K562 (cell line): ENCODE data around the gene CACTIN. TPM values are rescaled to one million over a fixed set of nuclear protein-coding genes. Genes with fewer than 3 reads are reported as not detected.

Experiments
- CHD1 ChIP-seq: fragments of 200-600 bp; sonication (generic); IDR thresholded peaks from one replicate; pipeline ENCODE4 v1.6.1; 2012; ENCODE audit warnings: mild to moderate bottlenecking, moderate library complexity, low read length, inconsistent platforms
- DNMT1 ChIP-seq: fragments of 450-650 bp; IDR thresholded peaks from 2 replicates; pipeline ENCODE4 v1.6.1; 2016; ENCODE audit warnings: antibody characterized with exemption, mild to moderate bottlenecking
- EP300 ChIP-seq: IDR thresholded peaks from 2 replicates; pipeline ENCODE4 v1.6.1; 2012; ENCODE audit warnings: low read length, improper control_type of control experiment
- NCOR1 ChIP-seq: fragments of 450-650 bp; IDR thresholded peaks from 2 replicates; pipeline ENCODE4 v1.6.1; 2016; ENCODE audit warnings: mild to moderate bottlenecking, moderate library complexity
- NUFIP1 ChIP-seq: fragments of 450-650 bp; IDR thresholded peaks from 2 replicates; pipeline ENCODE4 v1.6.1; 2018; ENCODE audit not compliant: partially characterized antibody
- SMARCB1 ChIP-seq: IDR thresholded peaks from 2 replicates; pipeline ENCODE4 v1.6.1; 2011; ENCODE audit warnings: improper control_type of control experiment, low read depth; ENCODE audit not compliant: insufficient read length
- SUPT5H ChIP-seq: fragments of 450-650 bp; IDR thresholded peaks from 2 replicates; pipeline ENCODE4 v1.6.1; 2016
- TAF15 ChIP-seq: fragments of 200-400 bp; formaldehyde crosslinking; IDR thresholded peaks from 2 replicates; pipeline ENCODE4 v1.6.1; 2017; ENCODE audit warnings: mild to moderate bottlenecking, low read depth, low read length, moderate library complexity
- TAF9B ChIP-seq: fragments of 450-650 bp; IDR thresholded peaks from 2 replicates; pipeline ENCODE4 v1.6.1; 2018; ENCODE audit warnings: mild to moderate bottlenecking; ENCODE audit not compliant: partially characterized antibody
- TCF7 ChIP-seq: sonication (generic); IDR thresholded peaks from 2 replicates; pipeline ENCODE4 v1.6.1; 2016; ENCODE audit warnings: antibody characterized with exemption, borderline replicate concordance
- TOE1 ChIP-seq, 2 experiments: fragments of 450-650 bp in 1 of 2; sonication (generic) in 1 of 2; formaldehyde crosslinking in 1 of 2; IDR thresholded peaks; 2 replicates each; pipeline versions ENCODE4 v1.7.1 to v1.8.0; 2016 to 2022; ENCODE audit warnings: borderline replicate concordance in 2 of 2, mild to moderate bottlenecking in 2 of 2, antibody characterized with exemption in 1 of 2, inconsistent platforms in 1 of 2, low read depth in 1 of 2, missing genetic modification reagents in 1 of 2, moderate library complexity in 1 of 2
- ZBTB17 ChIP-seq: fragments of 450-650 bp; formaldehyde crosslinking; IDR thresholded peaks from 2 replicates; pipeline ENCODE4 v1.4.0; 2020; ENCODE audit warnings: mild to moderate bottlenecking
- ZBTB7A ChIP-seq: IDR thresholded peaks from 2 replicates; pipeline ENCODE4 v1.6.1; 2011; ENCODE audit warnings: low read depth, mild to moderate bottlenecking, low read length, moderate library complexity, borderline replicate concordance; ENCODE audit not compliant: control insufficient read depth
- ZKSCAN8 ChIP-seq: fragments of 200-800 bp; sonication (Bioruptor generic); IDR thresholded peaks from 2 replicates; pipeline ENCODE4 v1.6.1; 2016; ENCODE audit warnings: missing genetic modification characterization, missing compliant biosample characterization
- ZNF263 ChIP-seq: sonication (generic); formaldehyde crosslinking; IDR thresholded peaks from 2 replicates; pipeline ENCODE4 v1.8.0; 2022; ENCODE audit warnings: mild to moderate bottlenecking, missing genetic modification reagents, borderline replicate concordance
- ZNF316 ChIP-seq: fragments of 450-650 bp; IDR thresholded peaks from 2 replicates; pipeline ENCODE4 v1.6.1; 2016
- ZNF57 ChIP-seq: fragments of 450-650 bp; formaldehyde crosslinking; IDR thresholded peaks from 2 replicates; pipeline ENCODE4 v1.4.0; 2020; ENCODE audit warnings: mild to moderate bottlenecking, moderate library complexity
- ZSCAN32 ChIP-seq: fragments of 450-650 bp; formaldehyde crosslinking; IDR thresholded peaks from 2 replicates; pipeline ENCODE4 v1.4.0; 2020; ENCODE audit warnings: mild to moderate bottlenecking, moderate library complexity
- polyA plus RNA-seq, 8 experiments: library from polyadenylated mRNA; depleted of rRNA in 4 of 8; stranded (reverse) in 5 of 8; unstranded in 3 of 8; fragments of >200 nt; fragmentation: Nextera tagmentation in 2 of 8; fragmentation: Illumina TruSeq in 1 of 8; extraction: Ambion mirVana in 2 of 8; extraction: Trizol in 1 of 8; gene quantifications; 2 replicates each; pipeline versions ENCODE4 v1.2.1 to v1.2.3, GENCODE V29; 2011 to 2014; ENCODE audit warnings: inconsistent platforms in 1 of 8, missing spikeins in 1 of 8
- total RNA-seq, 7 experiments: library from RNA; depleted of rRNA in 6 of 7; stranded (reverse); fragments of >200 nt in 6 of 7; fragmentation: Illumina TruSeq in 2 of 7; extraction: Trizol in 2 of 7; gene quantifications; 2 replicates each; pipeline versions ENCODE4 v1.2.1 to v1.2.3, GENCODE V29; 2011 to 2021; ENCODE audit warnings: low replicate concordance in 1 of 7
- TF ChIP-seq, protein P1 (sequence below): fragments of 250-450 bp; sonication (Bioruptor Pico); IDR thresholded peaks from 2 replicates; pipeline ENCODE4 v1.9.0; 2021; ENCODE audit warnings: mild to moderate bottlenecking, inconsistent platforms
- TF ChIP-seq, protein P2 (sequence below): fragments of 250-450 bp; sonication (Bioruptor Pico); IDR thresholded peaks from 2 replicates; pipeline ENCODE4 v1.8.0; 2022; ENCODE audit warnings: inconsistent platforms, mild to moderate bottlenecking, moderate library complexity, borderline replicate concordance
- TF ChIP-seq, protein P3 (sequence below), 2 experiments: IDR thresholded peaks in 1 of 2; conservative IDR thresholded peaks in 1 of 2; 2 replicates each; pipeline ENCODE4 v1.6.1; 2016; ENCODE audit warnings: low read depth in 2 of 2, mild to moderate bottlenecking in 1 of 2, missing compliant biosample characterization in 1 of 2, missing genetic modification characterization in 1 of 2, moderate library complexity in 1 of 2

Gene CACTIN
- total and polyA plus RNA-seq, 9 of the 15 experiments (the other 6 are each of a cell fraction or from before 2014, with no cell fraction given): 0.15 to 49.2 (median 15.0) TPM

DNA sequence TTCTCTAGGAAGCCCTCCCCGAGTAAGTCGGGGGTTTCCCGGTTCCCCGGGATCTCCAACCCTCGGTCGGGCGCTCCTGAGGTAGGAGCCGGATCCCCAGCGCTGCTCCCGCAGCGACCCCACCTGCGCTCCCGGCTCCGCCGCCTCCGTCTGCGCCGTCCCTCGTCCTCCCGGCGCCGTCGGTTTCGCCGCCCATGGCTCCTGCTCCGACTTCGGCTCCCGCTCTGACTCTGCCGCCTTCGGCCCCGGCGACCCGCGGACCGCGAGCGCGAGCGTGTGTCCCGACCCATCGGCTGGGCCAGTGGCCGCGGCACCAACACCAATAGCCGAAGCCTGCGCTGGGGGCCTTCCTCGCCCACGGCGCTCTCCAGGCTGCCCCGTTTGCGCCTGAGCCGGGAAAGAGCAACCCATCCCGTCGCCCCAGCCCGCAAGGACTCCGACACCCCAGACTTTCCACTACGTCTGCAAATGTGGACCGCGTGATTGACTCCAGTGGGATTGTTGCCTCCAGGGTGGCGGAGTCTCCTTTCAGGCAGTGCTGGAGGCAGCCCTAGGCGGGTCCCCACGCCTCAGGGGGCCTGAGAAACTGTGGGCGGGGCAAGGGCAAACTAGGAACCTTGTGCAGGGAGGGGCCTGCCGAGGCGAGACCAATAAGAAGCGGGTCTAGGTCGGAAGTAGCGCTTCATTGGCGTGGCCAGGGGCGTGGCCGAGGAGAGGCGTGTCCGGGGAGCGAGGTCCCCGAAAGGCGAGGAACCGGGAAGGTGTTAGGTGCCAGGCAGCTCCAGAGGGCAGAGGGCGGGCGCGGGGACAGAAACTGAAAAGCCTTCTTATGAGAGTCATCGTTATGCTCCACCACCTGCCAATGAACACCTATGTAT, at the start of gene CACTIN (continued):
- peak; percentile 53; the same call in 1 of the 2 replicates for TF ChIP-seq TAF15
- no peak for TF ChIP-seq NUFIP1
- 0 out of 2 replicates have a peak, but pooled peaks have one; percentile 40 for TF ChIP-seq ZBTB17 (CRISPR knock-in tag)
- 0 out of 2 replicates have a peak, but pooled peaks have one; percentile 15 for TF ChIP-seq ZSCAN32 (CRISPR knock-in tag)
- TF ChIP-seq, protein P1, sequence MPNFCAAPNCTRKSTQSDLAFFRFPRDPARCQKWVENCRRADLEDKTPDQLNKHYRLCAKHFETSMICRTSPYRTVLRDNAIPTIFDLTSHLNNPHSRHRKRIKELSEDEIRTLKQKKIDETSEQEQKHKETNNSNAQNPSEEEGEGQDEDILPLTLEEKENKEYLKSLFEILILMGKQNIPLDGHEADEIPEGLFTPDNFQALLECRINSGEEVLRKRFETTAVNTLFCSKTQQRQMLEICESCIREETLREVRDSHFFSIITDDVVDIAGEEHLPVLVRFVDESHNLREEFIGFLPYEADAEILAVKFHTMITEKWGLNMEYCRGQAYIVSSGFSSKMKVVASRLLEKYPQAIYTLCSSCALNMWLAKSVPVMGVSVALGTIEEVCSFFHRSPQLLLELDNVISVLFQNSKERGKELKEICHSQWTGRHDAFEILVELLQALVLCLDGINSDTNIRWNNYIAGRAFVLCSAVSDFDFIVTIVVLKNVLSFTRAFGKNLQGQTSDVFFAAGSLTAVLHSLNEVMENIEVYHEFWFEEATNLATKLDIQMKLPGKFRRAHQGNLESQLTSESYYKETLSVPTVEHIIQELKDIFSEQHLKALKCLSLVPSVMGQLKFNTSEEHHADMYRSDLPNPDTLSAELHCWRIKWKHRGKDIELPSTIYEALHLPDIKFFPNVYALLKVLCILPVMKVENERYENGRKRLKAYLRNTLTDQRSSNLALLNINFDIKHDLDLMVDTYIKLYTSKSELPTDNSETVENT (CRISPR knock-in tag): peak; percentile 59; the same call in 1 of the 2 replicates
- TF ChIP-seq, protein P2, sequence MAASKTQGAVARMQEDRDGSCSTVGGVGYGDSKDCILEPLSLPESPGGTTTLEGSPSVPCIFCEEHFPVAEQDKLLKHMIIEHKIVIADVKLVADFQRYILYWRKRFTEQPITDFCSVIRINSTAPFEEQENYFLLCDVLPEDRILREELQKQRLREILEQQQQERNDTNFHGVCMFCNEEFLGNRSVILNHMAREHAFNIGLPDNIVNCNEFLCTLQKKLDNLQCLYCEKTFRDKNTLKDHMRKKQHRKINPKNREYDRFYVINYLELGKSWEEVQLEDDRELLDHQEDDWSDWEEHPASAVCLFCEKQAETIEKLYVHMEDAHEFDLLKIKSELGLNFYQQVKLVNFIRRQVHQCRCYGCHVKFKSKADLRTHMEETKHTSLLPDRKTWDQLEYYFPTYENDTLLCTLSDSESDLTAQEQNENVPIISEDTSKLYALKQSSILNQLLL (CRISPR knock-in tag): no peak
- TF ChIP-seq, protein P3, sequence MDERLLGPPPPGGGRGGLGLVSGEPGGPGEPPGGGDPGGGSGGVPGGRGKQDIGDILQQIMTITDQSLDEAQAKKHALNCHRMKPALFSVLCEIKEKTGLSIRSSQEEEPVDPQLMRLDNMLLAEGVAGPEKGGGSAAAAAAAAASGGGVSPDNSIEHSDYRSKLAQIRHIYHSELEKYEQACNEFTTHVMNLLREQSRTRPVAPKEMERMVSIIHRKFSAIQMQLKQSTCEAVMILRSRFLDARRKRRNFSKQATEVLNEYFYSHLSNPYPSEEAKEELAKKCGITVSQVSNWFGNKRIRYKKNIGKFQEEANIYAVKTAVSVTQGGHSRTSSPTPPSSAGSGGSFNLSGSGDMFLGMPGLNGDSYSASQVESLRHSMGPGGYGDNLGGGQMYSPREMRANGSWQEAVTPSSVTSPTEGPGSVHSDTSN (CRISPR knock-in tag; IDR thresholded peaks at IDR 0.05; ENCODE audit: low read depth): no peak
- TF ChIP-seq, protein P3 (tag; conservative IDR thresholded peaks at IDR 0.05; ENCODE audit: low read depth): 0 out of 2 replicates have a peak, but pooled peaks have one; percentile 4
- TF ChIP-seq TCF7: no peak
- TF ChIP-seq TOE1 (IDR thresholded peaks at IDR 0.05; ENCODE audit: borderline replicate concordance): peak; percentile 98
- no peak for TF ChIP-seq TOE1 (CRISPR knock-in tag; IDR thresholded peaks at IDR 0.05; ENCODE audit: borderline replicate concordance, low read depth)
- TF ChIP-seq SMARCB1: no peak
- no peak for TF ChIP-seq CHD1
- TF ChIP-seq ZNF316: no peak
- no peak for TF ChIP-seq ZKSCAN8
- no peak for TF ChIP-seq NCOR1
- no peak for TF ChIP-seq TAF9B
- TF ChIP-seq EP300: 0 out of 2 replicates have a peak, but pooled peaks have one; percentile 23
- no peak for TF ChIP-seq DNMT1
- no peak; the same call in 1 of the 2 replicates for TF ChIP-seq ZNF263
- no peak for TF ChIP-seq ZNF57
- peak; percentile 28; the same call in 1 of the 2 replicates for TF ChIP-seq ZBTB7A
- TF ChIP-seq SUPT5H: peak; percentile 87
